HG03103 (cell line): ENCODE data around the gene RIPOR1.

Source experiments
- ATAC-seq: cut with Tn5 transposase; IDR thresholded peaks from one replicate; pipeline ENCODE4 v1.9.1; 2021; ENCODE audit warnings: low read depth; ENCODE audit not compliant: unreplicated experiment

Gene RIPOR1

GRCh38 chr16:67537636-67538591 is 9.3 kb downstream of the RIPOR1 start:
- no peak for ATAC-seq

GRCh38 chr16:67538666-67539101 is 10.1 kb downstream of the RIPOR1 start:
- no peak for ATAC-seq

DNA sequence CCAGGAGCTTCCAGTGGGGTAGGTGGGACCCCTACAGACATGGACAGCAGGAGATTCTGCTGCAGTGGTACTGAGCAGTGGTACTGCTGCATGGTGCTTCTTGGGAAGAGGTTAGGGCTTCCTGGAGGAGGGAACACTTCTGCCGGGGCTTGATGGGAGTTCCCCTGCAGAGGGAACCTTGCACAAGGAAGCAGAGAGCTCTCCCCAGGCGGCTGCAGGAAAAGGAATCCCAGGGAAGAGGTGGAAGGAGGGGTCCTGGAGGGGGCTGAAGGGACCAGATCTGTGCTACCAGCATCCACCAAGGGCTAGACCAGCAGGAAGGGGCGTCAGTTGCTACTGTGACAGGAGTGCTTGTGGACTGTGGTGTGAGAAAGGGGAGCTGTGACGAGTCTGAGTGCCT is 10.6 kb downstream of the RIPOR1 start:
- ATAC-seq, result no peak

DNA sequence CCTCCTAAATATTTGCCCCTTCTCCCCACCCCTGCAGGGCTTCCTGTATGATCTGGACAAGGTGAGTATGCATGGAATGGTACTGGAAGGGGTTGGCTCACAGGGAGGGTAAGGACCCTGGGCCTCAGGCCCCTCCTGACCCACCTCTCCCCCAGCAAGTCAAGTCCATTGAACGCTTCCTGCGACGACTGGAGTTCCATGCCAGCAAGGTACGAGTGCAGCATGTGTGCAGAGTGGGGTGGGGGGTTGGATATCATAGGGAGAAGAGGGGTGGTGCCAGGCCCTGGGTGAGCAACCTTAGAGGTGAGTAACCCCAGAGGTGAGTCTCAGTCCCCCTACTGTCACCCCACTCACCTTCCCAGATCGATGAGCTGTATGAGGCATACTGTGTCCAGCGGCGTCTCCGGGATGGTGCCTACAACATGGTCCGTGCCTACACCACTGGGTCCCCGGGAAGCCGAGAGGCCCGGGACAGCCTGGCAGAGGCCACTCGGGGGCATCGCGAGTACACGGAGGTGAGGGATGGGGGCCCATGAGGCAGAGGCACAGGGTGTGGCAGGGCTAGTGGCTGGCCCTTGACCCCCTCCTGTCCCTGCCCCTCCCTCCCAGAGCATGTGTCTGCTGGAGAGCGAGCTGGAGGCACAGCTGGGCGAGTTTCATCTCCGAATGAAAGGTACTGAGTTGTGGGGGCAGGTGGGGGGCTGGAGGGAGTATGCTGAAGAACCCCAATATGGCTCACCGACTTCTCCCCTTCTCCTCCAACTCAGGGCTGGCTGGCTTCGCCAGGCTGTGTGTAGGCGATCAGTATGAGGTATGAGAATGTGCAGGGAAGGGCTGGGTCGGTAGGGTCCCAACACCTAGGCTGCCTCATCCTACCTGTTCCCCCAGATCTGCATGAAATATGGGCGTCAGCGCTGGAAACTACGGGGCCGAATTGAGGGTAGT is 11.3 kb downstream of the RIPOR1 start:
- no peak for ATAC-seq

GRCh38 chr16:67540756-67541155 is 12.1 kb downstream of the RIPOR1 start:
- no peak for ATAC-seq

GRCh38 chr16:67541391-67542263 is 13.0 kb downstream of the RIPOR1 start:
- ATAC-seq, result no peak

GRCh38 chr16:67542464-67542863 is 13.8 kb downstream of the RIPOR1 start:
- ATAC-seq, result peak; percentile 41

GRCh38 chr16:67543036-67543435 is 14.4 kb downstream of the RIPOR1 start:
- no peak for ATAC-seq

- no peak for ATAC-seq
Observed at GRCh38 chr16:67543582-67543981, 15.0 kb downstream of the RIPOR1 start.

- ATAC-seq, result no peak
Observed at GRCh38 chr16:67544329-67544841, 15.8 kb downstream of the RIPOR1 start.

DNA sequence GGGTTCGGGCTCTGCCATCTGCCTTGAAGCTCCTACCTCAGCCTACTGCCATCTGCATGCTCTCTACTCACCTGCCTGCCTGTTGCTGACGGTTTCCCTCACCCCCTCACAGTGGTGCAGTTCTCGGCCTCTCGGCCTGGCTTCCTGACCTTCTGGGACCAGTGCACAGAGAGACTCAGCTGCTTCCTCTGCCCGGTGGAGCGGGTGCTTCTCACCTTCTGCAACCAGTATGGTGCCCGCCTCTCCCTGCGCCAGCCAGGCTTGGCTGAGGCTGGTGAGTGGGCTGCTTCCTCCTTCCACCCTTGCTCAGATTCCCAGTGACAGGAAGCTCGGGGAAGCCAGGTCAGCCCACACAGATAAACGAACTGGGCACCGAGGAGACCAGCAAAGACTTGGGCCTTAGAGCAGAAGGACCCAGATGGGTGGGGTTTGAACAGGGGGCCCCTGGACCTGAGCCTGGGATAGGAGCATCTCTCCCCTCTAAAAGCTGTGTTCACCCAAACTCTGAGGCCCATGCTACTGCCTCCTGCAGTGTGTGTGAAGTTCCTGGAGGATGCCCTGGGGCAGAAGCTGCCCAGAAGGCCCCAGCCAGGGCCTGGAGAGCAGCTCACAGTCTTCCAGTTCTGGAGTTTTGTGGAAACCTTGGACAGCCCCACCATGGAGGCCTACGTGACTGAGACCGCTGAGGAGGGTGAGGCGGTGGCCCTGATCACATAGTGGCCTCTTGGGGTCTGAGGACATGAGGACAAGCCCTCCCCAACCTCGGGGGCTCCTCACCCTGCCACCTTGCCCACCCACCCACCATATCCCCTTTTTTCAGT is 16.4 kb downstream of the RIPOR1 start:
- ATAC-seq, result no peak

DNA sequence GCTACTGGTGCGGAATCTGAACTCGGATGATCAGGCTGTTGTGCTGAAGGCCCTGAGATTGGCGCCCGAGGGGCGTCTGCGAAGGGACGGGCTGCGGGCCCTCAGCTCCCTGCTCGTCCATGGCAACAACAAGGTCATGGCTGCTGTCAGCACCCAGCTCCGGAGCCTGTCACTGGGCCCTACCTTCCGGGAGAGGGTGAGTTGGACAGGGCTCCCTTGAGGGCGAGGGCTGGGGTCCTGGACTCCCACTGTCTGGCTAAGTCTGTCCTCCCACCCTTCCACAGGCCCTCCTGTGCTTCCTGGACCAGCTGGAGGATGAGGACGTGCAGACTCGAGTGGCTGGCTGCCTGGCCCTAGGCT is 17.0 kb downstream of the RIPOR1 start:
- ATAC-seq, result no peak

DNA sequence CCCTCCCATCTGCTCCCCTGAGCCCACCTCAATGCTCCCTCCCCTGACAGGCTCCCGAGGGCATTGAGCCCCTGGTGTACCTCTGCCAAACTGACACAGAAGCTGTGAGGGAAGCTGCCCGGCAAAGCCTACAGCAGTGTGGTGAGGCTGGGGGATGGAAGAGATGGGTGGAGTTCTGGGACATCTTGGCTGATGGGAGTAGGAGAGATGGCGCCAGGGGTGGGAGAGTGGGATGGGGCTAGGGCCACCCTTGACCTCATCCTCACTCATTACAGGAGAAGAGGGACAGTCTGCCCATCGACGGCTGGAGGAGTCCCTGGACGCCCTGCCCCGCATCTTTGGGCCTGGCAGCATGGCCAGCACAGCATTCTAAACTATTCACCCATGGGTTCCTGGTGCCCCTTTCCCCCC is 17.5 kb downstream of the RIPOR1 start:
- no peak for ATAC-seq

DNA sequence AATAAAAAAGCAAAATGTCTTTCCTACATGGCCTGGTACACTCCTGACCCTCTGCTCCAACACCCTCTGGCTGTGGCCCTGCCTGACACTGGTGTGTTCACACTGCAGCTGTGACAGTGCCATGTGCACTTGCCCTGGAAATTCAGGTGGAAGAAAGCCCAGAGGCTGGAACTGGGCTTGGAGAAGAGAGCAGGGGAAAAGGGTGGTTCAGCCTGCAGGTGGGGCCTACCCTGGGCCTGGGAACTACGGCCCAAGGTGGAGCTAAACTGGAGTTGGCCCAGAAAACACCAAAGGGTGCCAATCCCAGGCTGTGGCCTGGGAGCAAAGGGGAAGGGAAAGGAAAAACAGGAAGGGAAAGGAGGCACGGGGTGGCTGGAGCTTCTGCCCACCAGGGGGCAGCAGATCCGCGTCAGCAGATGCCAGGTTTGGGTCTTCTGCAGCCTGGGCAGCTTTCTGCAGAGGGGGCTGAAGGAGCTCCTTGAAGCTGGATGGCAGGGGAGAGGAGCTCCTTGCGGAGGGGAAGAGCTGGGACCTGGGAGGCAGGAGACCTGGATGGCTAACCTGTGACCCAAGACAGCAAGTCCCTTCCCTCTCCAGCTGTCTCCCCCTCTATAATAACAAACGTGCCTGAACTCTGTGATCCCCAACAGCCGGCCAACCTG is 18.3 kb downstream of the RIPOR1 start:
- ATAC-seq, result no peak

GRCh38 chr16:67547423-67548264 is 19.0 kb downstream of the RIPOR1 start:
- no peak for ATAC-seq

GRCh38 chr16:67548265-67549126 is 19.9 kb downstream of the RIPOR1 start:
- ATAC-seq, result no peak

DNA sequence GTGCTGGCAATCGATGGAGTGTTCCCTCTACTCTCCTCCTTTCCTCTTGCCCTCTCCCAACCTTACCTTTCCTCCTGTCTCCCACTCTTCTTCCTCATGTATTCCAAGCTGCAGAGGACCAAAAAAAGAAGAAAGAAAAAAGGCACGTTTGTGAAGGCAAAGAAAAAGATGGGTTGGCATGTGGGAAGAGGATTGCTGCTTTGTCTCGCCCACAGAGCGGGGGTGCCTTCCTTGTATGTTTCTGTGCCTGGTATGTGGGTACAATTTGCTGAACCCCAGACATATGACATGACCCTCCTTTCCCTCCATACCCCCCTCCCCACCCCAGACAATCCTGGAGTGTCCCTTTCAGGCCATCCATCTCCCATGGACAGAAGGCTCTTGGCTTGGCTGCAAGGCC is 20.6 kb downstream of the RIPOR1 start:
- no peak for ATAC-seq
